GM12874 (cell line): ENCODE data around the gene ANKRD28.

Experiments
- CTCF ChIP-seq: IDR thresholded peaks from 2 replicates; pipeline ENCODE4 v1.5.1; 2011; ENCODE audit warnings: low read depth, mild to moderate bottlenecking, control low read depth, low read length, moderate library complexity; ENCODE audit not compliant: insufficient read depth

Gene ANKRD28

GRCh38 chr3:15665510-15666150 lies 132.1 kb downstream of the ANKRD28 start:
- TF ChIP-seq CTCF = no peak

GRCh38 chr3:15664144-15664543 lies 133.6 kb downstream of the ANKRD28 start:
- TF ChIP-seq CTCF = no peak

GRCh38 chr3:15660055-15660935 lies 137.5 kb downstream of the ANKRD28 start:
- no peak for TF ChIP-seq CTCF

- no peak for TF ChIP-seq CTCF
Measured at GRCh38 chr3:15659254-15659975, 138.4 kb downstream of the ANKRD28 start.

- no peak for TF ChIP-seq CTCF
Measured at GRCh38 chr3:15657016-15657415, 140.8 kb downstream of the ANKRD28 start.

- no peak for TF ChIP-seq CTCF
Measured at GRCh38 chr3:15656342-15656741, 141.4 kb downstream of the ANKRD28 start.

GRCh38 chr3:15654891-15655290 lies 142.9 kb downstream of the ANKRD28 start:
- no peak for TF ChIP-seq CTCF
